Nephron progenitor cell (in vitro differentiated cells): ENCODE measurements around the gene AFF2.

Source experiments
- DNase-seq: peaks from one replicate; pipeline ENCODE4 v3.0.0; 2021
- H3K27ac Mint-ChIP-seq: 2 replicates; pipeline ENCODE4 v1.8.0; 2021; ENCODE audit warnings: mild to moderate bottlenecking, moderate library complexity, mixed read lengths
- H3K27me3 Mint-ChIP-seq: 2 replicates; pipeline ENCODE4 v1.8.0; 2021; ENCODE audit warnings: mild to moderate bottlenecking, low read depth, mixed read lengths; ENCODE audit not compliant: poor library complexity
- H3K36me3 Mint-ChIP-seq: 2 replicates; pipeline ENCODE4 v1.8.0; 2021; ENCODE audit warnings: low read depth, mixed read lengths
- H3K4me1 Mint-ChIP-seq: 2 replicates; pipeline ENCODE4 v1.8.0; 2021; ENCODE audit warnings: mixed read lengths
- H3K4me3 Mint-ChIP-seq: 2 replicates; pipeline ENCODE4 v1.8.0; 2021; ENCODE audit warnings: mild to moderate bottlenecking, moderate library complexity, mixed read lengths
- H3K9me3 Mint-ChIP-seq: 2 replicates; pipeline ENCODE4 v1.8.0; 2021; ENCODE audit warnings: mild to moderate bottlenecking, moderate library complexity, mixed read lengths
- TF ChIP-seq, protein P1 (sequence below): fragments of 200-600 bp; sonication (generic); IDR thresholded peaks from 2 replicates; pipeline ENCODE4 v1.5.0; 2021; ENCODE audit warnings: antibody characterized with exemption

The AFF2 gene

GRCh38 chrX:148872881-148873280 is 372.5 kb downstream of the AFF2 start:
- Mint-ChIP-seq H3K9me3 (peaks cover 21% of the 10 kb centered on the region), H3K27me3 (peaks cover 1% of the 10 kb centered on the region), H3K36me3 (no peaks in the 10 kb centered on the region), H3K27ac (no peak overlapping the region), H3K4me1 (peaks cover 6% of the 10 kb centered on the region), H3K4me3 (no peak overlapping the region)
- no peak for DNase-seq
- TF ChIP-seq, protein P1, sequence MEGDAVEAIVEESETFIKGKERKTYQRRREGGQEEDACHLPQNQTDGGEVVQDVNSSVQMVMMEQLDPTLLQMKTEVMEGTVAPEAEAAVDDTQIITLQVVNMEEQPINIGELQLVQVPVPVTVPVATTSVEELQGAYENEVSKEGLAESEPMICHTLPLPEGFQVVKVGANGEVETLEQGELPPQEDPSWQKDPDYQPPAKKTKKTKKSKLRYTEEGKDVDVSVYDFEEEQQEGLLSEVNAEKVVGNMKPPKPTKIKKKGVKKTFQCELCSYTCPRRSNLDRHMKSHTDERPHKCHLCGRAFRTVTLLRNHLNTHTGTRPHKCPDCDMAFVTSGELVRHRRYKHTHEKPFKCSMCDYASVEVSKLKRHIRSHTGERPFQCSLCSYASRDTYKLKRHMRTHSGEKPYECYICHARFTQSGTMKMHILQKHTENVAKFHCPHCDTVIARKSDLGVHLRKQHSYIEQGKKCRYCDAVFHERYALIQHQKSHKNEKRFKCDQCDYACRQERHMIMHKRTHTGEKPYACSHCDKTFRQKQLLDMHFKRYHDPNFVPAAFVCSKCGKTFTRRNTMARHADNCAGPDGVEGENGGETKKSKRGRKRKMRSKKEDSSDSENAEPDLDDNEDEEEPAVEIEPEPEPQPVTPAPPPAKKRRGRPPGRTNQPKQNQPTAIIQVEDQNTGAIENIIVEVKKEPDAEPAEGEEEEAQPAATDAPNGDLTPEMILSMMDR: no peak

DNA sequence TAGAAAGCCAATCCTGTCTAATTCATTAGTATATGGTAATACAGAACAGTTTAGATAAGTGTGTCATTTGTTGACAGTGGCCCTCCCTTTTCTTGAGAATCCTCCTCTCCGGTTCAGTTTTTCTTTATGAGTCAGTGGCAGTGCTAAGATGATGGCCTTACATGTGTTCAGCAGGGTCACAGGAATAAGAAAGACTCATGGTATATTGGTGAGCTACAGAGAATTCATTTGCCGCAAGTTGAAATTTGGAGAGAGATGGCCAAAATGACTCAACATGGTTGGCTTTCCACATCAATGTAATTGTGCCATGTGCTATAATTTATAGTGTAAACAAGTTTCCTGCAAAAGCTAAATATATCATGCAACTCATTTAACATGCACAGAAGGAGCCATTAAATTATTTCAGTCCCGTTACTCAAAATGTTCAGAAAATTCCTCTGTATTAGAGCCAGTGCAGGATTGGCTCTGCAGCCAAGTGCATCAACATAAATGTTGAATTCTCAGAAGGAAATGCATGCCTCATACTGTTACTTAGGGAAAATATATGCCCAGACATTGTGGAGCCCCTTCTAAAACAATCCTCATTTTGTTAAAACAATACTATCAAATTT is 374.3 kb downstream of the AFF2 start:
- DNase-seq: no peak
- Mint-ChIP-seq H3K9me3 (peaks cover 11% of the 10 kb centered on the region), H3K27ac (no peak overlapping the region), H3K4me3 (no peak overlapping the region), H3K36me3 (no peaks in the 10 kb centered on the region), H3K27me3 (no peaks in the 10 kb centered on the region), H3K4me1 (peaks cover 6% of the 10 kb centered on the region)
- TF ChIP-seq, protein P1: no peak

- Mint-ChIP-seq H3K4me3 (no peak overlapping the region), H3K4me1 (no peaks in the 10 kb centered on the region), H3K27ac (no peak overlapping the region), H3K27me3 (no peaks in the 10 kb centered on the region), H3K9me3 (peaks cover 12% of the 10 kb centered on the region), H3K36me3 (no peaks in the 10 kb centered on the region)
- DNase-seq: no peak
- TF ChIP-seq, protein P1: no peak
Observed at GRCh38 chrX:148878371-148878770, 378.0 kb downstream of the AFF2 start.

GRCh38 chrX:148885203-148885602 is 384.8 kb downstream of the AFF2 start:
- DNase-seq: no peak
- Mint-ChIP-seq H3K27me3 (peaks cover 3% of the 10 kb centered on the region), H3K36me3 (no peaks in the 10 kb centered on the region), H3K4me1 (no peaks in the 10 kb centered on the region), H3K27ac (no peak overlapping the region), H3K4me3 (no peak overlapping the region), H3K9me3 (peaks cover 15% of the 10 kb centered on the region)
- TF ChIP-seq, protein P1: no peak

DNA sequence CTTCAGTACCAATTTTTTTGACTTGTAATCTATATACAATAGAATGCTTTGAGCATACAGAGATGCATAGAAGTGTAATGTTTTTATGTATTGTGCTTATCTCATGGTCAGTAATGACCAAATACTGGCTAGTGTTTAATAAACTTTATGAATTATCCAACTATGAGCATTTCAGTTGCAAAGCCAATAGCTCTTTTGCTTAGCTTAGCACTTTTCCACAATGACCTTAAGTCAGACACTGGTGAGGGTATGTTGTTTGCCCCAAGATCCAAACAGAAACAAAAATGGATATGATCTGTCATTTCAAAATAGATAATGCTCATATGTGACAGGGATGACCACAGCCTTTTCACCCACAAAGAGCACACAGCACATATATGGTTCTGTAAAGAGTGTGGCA is 393.0 kb downstream of the AFF2 start:
- no peaks in the 10 kb centered on the region for H3K36me3 Mint-ChIP-seq
- TF ChIP-seq, protein P1: no peak
- H3K27me3 Mint-ChIP-seq: peaks cover 4% of the 10 kb centered on the region
- H3K4me1 Mint-ChIP-seq: no peaks in the 10 kb centered on the region
- no peak for DNase-seq
- H3K9me3 Mint-ChIP-seq: peaks cover 10% of the 10 kb centered on the region
- H3K27ac Mint-ChIP-seq: no peak overlapping the region
- H3K4me3 Mint-ChIP-seq: no peak overlapping the region

DNA sequence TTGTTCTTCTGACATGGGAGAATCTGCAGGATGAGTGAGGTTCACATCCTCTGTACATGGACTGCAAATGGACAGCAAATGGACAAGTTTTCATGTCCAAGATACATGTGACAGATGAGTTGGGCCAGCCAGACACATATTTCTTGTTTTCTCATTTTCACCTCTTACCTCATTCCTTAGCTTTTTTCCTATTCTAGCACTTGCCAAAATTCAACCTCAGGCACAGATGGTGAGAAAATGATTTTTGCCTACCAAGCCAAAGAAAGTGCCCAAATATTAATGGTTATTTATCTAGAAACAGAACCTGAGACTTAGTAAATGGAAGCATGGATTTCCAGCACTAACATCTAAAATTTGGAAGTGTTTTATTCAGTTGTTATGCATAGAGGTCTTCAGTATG is 402.2 kb downstream of the AFF2 start:
- Mint-ChIP-seq H3K4me1 (peaks cover 8% of the 10 kb centered on the region), H3K9me3 (peaks cover 38% of the 10 kb centered on the region), H3K4me3 (no peak overlapping the region), H3K36me3 (peaks cover 16% of the 10 kb centered on the region), H3K27ac (no peak overlapping the region), H3K27me3 (no peaks in the 10 kb centered on the region)
- TF ChIP-seq, protein P1: no peak
- no peak for DNase-seq
